ENCODE measurements around the gene TRHDE.

The TRHDE gene

DNA sequence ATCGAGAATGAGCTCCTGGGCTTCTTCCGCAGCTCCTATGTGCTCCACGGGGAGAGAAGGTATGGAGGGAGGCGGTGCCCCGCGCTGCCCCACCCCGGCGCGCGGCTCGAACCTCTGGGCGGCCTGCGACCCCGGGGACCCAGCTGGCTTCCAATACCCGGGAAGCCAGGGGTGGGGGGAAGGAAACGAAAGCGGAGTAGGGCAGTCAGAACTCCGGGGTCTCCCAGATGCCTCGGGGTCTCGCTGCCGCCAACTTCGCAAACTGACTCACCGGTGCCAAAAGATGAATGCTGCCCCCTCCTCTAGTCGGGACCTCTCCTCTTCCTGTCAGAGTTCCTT lies 1.3 kb downstream of the TRHDE start:
- no peak for DNase-seq (ENCODE audit: low read depth in 2 of 2)

DNA sequence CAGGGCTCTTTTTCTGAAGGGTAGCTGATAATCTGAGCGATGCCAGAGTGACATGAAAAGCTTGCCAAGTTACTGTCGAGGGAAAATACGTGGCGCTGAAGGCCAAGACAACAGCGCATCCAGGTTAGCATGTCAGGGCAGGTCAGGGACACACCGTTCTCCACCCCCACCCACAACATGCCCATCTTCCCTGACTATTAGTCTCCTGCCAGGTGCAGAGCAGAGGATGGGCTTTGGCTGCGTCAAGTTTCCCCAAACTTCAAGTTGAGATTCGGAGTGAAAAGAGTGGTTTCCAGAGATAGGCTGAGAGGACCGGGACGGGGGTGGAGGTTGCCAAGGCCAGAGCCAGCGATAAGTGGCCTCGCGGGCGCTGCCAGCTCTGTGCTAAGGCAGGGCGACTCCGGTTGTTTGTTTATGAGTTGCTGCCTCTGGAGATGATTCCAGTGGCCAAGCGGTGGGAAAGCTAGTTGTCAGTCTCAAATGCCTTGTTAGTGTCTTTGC lies 1.7 kb downstream of the TRHDE start:
- no peak for DNase-seq (ENCODE audit: low read depth in 2 of 2)

DNA sequence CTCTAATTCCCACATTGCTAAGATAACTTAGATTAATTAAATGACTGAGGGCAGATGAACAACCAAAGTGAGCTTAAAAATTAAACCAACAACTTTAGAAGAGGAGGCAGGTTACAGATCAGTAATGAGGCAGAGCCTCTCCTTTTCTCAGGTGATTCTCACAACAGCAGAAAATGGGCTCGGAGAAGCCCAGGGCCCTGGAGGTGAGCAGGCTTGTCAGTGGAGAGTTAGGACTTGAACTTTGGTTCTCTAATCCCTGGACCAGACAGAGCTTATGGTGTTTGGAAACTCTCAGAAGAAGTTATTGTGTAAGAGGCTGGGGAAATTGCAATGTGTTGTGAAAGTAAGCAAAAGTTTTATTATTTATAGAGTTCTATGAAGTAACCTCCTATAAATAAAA lies 2.8 kb downstream of the TRHDE start:
- DNase-seq (ENCODE audit: low read depth in 2 of 2): no peak

DNA sequence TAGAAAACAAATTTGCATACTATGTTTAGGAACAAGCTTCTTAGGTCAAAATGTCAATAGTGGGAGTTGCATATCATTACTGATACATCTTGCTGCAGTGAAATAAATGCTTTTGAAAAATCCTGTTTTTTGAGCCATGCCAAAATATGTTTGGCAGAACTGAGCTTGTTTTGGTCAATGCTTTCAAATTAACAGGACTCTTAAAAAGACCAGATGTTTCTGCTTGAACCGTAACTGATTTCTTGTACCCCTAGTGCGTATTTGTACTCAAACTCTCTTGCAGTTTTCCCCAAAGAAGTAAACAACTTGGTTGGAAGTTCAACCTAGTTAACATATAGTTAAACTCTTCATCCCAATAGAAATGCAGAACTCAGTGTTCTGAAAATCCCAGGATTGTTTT lies 3.4 kb downstream of the TRHDE start:
- no peak for DNase-seq (ENCODE audit: low read depth in 2 of 2)

DNA sequence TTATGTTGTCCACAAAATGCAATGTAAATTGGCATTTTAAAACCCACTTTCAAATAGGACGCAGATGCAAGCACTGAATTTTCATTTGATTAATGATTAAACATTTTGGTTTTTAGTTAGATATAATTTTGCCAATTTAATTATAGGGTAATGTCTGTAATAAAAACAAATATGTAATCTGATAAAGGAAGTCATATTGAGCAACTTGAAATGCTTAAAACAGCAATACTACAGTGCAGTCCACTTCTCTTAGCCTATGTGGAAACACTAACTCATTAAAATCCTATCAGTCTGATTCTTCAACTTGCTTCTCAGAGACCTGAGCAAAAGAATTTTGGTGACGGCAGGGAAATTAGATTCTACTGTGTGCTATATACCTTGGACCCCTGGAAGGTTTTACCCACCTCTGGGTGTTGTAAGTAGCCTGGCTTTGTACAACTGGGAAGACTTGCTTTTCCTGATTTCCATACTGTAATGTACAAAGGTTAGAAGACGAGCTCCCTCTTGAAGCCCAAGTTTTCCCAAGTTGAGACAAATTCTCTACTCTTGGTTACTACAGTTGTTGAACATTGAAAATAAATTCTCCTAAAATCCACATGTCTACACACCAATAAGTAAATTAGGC lies 4.1 kb downstream of the TRHDE start:
- DNase-seq (ENCODE audit: low read depth in 2 of 2): no peak

- no peak for DNase-seq (ENCODE audit: low read depth in 2 of 2)
Observed at GRCh38 chr12:72277415-72277814, 5.2 kb downstream of the TRHDE start.

GRCh38 chr12:72278894-72279293 lies 6.7 kb downstream of the TRHDE start:
- DNase-seq (ENCODE audit: low read depth in 2 of 2): no peak

DNA sequence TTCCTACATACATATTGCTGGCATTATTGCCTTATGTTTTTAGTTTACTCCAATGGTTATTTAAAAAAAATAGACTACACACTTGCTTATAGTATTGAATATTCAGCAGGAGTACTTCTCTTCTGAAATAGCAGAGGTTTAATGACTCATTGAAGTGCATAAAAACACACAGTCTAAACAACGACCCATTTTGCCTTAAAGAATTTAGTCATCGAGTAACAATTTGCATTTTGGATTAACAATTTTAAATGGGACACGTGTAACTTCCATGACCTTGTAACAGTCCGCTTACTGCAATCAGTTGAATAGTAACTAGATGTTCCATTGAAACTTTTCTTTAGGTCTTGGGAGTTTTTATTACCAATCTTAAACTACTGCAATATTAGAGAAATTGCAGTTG lies 9.0 kb downstream of the TRHDE start:
- DNase-seq (ENCODE audit: low read depth in 2 of 2): no peak

DNA sequence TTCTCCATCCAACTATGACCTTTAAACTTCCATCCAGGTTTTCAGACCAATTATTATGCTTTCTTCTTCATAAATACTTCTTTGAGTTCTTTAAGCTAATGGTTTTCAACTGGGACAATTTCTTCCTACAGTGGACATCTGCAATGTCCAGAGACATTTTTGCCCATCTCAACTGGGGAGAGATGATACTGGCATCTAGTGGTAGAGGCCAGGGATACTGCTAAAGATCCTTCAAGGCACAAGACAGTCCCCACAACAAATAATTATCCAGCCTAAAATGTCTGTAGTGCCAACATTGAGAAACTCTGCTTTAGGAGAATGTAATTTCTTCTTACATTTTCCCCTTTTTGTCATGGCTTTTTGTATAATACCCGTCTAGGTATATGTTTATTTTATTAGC lies 10.6 kb downstream of the TRHDE start:
- no peak for DNase-seq (ENCODE audit: low read depth in 2 of 2)

GRCh38 chr12:72285861-72286260 lies 13.7 kb downstream of the TRHDE start:
- DNase-seq (ENCODE audit: low read depth in 2 of 2): no peak

DNA sequence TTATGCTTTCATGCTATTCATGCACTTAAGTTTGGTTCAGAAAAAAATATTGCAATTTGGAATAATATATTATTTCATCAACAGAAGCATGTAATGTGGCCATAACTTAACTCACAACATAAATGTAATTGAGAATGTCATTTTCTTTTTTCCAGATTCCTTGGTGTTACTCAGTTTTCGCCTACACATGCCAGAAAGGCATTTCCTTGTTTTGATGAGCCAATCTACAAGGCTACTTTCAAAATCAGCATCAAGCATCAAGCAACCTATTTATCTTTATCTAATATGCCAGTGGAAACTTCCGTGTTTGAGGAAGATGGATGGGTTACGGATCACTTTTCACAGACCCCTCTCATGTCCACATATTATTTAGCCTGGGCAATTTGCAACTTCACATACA lies 14.4 kb downstream of the TRHDE start:
- DNase-seq (ENCODE audit: low read depth in 2 of 2): no peak

DNA sequence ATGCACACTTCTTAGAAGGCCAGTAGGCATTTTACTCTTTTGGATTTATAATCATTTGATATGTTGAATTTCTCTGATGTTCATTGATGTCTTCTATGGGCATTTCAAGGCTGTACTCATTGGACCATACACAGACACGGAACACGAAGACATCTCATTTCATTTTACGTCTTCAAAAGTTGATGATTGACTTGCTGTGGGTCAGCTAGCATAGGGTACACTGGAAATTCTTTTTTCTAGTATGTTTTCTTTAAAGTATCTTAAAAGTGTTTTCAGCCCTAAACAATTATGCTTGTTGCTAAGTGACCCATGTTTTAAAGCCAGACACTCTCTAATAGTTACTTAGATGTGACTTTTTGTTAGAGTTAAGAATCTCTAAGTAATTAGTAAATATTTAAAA lies 16.3 kb downstream of the TRHDE start:
- no peak for DNase-seq (ENCODE audit: low read depth in 2 of 2)

DNA sequence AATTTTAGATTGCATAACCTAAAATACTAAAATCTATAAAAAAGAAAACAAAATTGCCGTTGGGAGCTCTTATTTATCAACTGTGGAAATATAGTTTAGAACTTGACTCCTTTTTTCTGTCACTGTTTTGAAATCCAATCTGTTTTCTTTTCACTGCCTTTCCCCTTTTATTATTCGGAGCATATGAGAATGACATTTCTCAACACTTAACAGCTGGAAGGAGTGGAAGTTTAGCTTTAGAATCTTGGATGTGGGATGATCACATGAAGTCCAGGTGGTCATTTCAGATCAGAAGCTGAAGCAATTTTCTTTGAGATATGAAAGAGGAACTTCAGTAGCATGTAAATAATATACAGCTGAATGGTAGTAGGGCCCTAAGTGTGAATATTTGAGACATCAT lies 16.7 kb downstream of the TRHDE start:
- no peak for DNase-seq (ENCODE audit: low read depth in 2 of 2)

GRCh38 chr12:72289633-72290032 lies 17.5 kb downstream of the TRHDE start:
- DNase-seq (ENCODE audit: low read depth in 2 of 2): no peak

- no peak for DNase-seq (ENCODE audit: low read depth in 2 of 2)
Observed at GRCh38 chr12:72291175-72291574, 19.0 kb downstream of the TRHDE start.

DNA sequence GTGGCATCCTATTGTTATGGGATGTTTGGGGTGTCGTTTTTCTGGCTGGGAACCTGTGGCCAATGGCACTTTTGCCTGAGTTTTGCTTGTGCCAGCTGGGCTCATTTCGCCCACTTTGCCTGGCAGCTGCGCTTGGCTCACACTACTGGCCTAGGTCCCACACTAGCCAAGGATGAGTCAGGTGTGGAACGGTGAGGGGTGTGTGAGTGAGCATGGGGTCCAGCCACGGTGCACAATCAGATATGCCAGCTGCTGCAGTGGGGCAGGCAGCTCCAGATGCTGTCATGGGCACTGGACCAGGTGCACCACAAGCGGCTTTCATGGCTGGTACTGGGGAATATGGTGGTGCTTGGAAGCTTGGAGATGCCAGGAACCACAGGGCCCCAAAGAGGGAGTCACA lies 21.5 kb downstream of the TRHDE start:
- no peak for DNase-seq (ENCODE audit: low read depth in 2 of 2)

DNA sequence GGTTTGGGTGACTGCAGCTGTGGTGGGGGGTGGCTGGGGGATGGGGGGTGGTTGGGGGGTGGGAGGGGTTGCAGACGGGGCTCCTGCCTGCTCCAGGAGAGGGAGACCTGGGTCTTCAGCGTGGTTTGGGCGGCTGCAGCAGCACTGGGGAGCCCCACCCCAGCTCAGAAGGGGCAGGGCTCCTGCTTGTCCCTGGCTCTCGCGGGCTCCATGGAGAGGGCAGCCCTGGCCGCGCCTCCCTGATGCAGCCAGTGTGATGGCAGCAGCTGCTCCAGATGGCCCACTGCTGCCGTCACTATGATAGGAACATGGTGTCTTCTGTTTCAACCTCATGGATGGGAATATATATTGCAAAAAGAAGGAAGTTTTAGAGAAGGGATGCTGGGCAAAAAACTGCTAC lies 22.9 kb downstream of the TRHDE start:
- DNase-seq (ENCODE audit: low read depth in 2 of 2): no peak

- no peak for DNase-seq (ENCODE audit: low read depth in 2 of 2)
Observed at GRCh38 chr12:72295744-72296143, 23.6 kb downstream of the TRHDE start.

DNA sequence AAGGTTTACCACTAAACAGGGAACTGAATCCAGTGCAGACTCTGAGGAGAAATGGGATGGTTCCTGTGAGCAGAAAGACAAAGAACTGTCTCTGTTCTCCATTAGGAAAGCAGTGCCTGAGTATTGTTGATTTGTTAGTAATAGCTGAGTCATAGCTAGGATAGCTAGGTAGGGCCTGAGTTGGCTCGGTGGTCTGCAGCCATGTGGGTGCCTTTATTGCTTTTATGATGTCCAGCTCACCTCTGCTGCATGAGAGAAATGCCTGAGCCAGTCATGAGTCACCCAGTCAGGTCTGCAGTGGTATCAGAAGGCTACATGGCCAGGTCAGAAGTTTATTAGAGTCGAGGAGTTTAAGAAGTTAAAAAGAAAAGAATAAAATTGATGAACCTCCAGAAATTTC lies 24.2 kb downstream of the TRHDE start:
- no peak for DNase-seq (ENCODE audit: low read depth in 2 of 2)

- DNase-seq (ENCODE audit: low read depth in 2 of 2): no peak
Observed at GRCh38 chr12:72297666-72298065, 25.5 kb downstream of the TRHDE start.

GRCh38 chr12:72300728-72301127 lies 28.6 kb downstream of the TRHDE start:
- no peak for DNase-seq (ENCODE audit: low read depth in 2 of 2)

- no peak for DNase-seq (ENCODE audit: low read depth in 2 of 2)
Observed at GRCh38 chr12:72304751-72305150, 32.6 kb downstream of the TRHDE start.

- DNase-seq (ENCODE audit: low read depth in 2 of 2): no peak
Observed at GRCh38 chr12:72307229-72307628, 35.1 kb downstream of the TRHDE start.

DNA sequence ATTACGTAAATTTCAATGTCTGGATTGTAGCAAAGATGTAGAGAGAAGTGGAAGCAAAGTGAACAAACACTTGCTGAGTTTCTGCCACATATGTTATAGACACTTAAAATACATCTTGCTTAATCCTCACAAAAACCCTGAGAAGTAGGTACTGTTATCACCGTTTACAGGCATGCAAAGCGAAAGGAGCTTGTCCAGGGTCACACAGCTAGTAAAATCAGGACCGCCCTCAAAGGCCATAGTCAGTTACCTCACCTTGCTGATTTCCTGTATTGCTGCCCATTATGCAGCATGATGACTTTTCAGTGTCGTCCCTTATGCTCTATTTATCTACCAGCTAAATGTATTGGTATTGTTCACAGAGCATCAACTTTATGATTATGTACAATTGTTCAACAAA lies 39.8 kb downstream of the TRHDE start:
- DNase-seq (ENCODE audit: low read depth in 2 of 2): no peak

- DNase-seq (ENCODE audit: low read depth in 2 of 2): no peak
Observed at GRCh38 chr12:72313806-72314205, 41.6 kb downstream of the TRHDE start.
